Stimulated activated CD4-positive, alpha-beta T cell treated with anti-CD3 and anti-CD28 coated beads, Interleukin-15, amount 100 ng/mL, for 24 hours (primary cell): Measurements from ENCODE around the gene CD244.

Experiments used
- DNase-seq: peaks from one replicate; pipeline ENCODE4 v3.0.0-alpha.2; 2020

The CD244 gene

GRCh38 chr1:160844447-160845232, 18.0 kb downstream of the CD244 start:
- no peak for DNase-seq

DNA sequence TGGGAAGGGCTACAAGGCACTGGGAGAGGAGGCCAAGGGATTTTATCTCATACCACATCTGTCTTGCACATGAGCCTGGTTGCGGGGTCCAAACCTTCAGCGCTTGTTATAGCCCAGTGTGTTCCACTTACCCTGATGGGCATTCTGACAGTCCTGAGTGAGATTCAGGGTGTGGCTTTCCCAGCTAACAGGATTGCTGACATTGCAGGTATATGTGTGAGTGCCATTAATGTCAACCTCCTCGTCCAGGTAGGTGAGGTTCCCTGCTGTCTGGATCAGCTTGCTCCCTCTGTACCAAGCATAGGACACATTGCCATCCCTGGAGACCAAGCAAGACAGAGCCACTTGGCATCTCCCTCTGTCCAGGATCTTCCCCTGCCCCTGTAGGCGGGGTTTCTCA, 21.6 kb downstream of the CD244 start:
- no peak for DNase-seq

- DNase-seq = no peak
These were observed 22.9 kb downstream of the CD244 start for GRCh38 chr1:160839746-160840145.

- no peak for DNase-seq
These were observed 23.8 kb downstream of the CD244 start for GRCh38 chr1:160838888-160839287.

GRCh38 chr1:160837558-160838205, 25.0 kb downstream of the CD244 start:
- peak; percentile 81 for DNase-seq

DNA sequence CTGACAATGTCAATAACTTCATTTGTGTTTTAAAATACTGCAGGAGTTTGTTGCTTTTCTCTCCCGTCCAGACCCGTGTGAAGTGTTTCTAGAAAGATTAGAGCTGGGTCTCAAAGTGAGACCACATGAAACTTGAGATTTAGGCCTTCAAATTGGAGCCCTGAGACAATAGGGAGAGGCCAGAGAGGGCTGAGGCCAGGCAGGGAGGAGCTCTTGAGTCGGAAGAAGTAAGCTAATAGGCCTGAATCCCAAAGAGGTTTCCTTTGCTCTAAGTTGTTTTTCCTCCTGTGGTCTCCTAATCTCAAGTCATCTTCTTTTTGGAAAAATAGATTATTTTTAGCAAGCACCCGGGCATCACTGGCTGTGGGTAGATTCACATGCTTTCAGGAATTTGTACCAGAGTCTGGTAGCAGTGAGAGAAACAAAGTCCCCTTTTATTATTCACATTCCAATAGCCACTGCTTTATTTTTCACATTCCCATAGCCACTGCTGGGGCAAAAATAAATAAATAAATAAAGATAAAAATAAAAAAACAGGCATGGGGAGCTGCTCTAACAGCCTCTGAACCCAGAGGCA, 25.6 kb downstream of the CD244 start:
- no peak for DNase-seq

DNA sequence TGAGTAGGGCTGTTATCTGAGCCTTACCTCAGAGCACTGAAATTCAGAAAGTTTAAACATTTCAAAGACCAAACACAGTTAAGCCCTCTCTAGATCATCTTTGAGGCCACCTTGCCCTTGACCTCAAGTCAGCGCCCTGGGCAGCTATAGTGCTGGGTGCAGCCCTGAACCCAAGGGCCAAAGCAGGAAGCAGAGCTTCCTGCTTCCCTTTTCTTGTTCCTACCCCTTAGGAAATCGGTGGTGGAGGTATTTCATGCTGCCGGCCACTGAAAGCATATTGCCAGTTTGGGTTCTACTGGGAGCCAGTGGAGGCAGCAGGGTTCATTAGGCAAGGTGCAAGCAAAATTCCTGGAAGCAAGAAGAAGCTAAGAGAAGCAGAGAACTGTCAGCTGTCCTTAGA, 26.1 kb downstream of the CD244 start:
- no peak for DNase-seq

DNA sequence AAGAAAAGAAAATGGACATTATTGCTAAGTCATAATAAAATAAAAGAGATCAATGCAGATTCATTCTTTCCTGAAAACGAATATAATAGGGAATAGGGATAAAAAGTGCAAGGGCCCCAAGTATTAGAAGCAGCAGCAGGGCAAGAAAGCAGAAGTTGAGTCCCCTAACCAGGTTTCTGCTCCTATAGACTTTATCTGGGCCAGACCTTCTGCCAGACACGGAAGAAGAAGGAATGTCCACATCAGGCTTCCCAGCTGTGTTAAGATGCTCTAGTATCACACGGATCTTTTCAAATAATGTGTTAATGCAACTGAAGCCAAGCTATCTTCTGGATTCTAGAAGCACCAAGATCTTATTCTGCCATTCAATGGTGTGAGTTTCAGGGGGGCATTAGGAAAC, 26.9 kb downstream of the CD244 start:
- no peak for DNase-seq

DNA sequence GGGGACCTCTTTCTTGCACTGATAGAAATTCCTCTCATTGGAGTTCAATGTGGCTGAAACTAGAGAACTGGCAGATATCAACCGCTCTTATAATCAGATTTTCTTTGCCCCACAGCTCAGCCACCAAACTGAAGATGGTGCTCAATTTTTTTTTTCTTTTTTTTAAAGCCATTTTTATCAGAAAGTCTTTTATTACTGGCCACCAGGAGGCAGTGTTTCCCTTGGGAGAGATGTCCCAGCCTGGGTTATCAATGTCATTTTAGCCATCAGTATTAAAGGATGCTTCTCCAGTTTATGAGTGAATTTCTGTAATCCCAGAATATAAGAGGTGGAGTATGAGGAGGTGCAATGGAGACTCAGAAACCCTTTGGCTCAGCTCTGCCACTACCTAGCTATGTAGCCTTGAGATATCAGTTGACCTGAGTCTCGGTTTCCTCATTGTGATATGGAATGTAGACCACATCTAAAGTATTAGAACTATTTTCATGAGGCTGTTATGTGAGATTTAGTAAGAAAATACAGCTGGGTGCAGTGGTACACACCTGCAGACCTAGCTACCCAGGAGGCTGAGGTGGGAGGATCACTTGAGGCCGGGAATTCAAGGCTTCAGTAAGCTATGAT, 27.6 kb downstream of the CD244 start:
- peak; percentile 39 for DNase-seq

GRCh38 chr1:160830321-160831153, 32.1 kb downstream of the CD244 start:
- DNase-seq = peak; percentile 86

GRCh38 chr1:160829766-160830165, 32.9 kb downstream of the CD244 start:
- DNase-seq = no peak

GRCh38 chr1:160827418-160827817, 35.3 kb downstream of the CD244 start:
- DNase-seq = no peak

GRCh38 chr1:160826546-160826945, 36.1 kb downstream of the CD244 start:
- DNase-seq = no peak

- no peak for DNase-seq
These were observed 39.4 kb downstream of the CD244 start for GRCh38 chr1:160823296-160823695.

DNA sequence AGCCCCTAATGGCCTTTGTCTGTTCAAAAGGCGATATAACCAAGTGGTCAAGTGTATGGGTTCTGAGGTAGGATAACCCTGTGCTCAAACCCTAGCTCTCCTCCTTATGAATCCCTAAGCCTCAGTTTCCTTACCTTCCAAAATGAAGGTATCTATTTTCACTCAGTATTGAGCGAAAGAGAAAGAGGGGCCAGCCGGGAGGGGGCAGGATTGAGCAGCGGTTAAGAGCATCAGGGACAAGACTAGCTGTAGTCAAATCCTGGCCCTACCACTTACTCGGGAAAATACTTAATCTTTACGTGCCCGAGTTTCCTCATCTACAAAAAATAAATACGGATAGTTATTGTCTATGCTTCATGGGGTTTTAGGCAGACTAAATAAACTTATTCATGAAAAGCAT, 41.1 kb downstream of the CD244 start:
- no peak for DNase-seq

GRCh38 chr1:160819186-160819585, 43.5 kb downstream of the CD244 start:
- no peak for DNase-seq

GRCh38 chr1:160818207-160818937, 44.3 kb downstream of the CD244 start:
- DNase-seq = no peak

GRCh38 chr1:160814856-160815255, 47.8 kb downstream of the CD244 start:
- no peak for DNase-seq

DNA sequence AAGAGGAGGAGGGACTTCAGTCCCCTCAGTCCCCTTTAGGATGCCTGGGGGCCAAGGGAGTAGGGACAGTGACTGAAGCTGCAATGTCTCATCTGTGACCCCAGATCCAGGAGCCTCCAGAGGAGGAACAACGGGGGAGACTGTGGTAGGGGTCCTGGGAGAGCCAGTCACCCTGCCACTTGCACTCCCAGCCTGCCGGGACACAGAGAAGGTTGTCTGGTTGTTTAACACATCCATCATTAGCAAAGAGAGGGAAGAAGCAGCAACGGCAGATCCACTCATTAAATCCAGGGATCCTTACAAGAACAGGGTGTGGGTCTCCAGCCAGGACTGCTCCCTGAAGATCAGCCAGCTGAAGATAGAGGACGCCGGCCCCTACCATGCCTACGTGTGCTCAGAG, 48.4 kb downstream of the CD244 start:
- no peak for DNase-seq

DNA sequence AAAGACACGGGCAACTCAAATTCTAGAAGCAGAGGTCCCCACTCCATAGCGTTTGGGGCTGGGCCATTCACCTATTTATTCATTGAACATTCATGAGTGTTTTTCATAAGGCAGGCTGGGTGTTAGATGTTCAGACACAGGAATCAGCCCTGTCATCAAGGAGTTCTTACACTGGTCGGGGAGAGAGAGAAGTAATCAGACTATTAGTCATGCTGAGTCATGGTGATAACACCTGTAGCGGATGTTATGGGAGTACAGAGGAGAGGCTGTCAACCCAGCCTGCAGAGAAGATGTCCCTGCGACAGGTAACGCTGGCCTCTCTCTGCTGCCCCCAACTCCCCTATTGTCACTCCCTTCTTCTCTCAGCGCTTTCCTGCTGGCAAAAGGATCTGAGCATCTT, 49.5 kb downstream of the CD244 start:
- no peak for DNase-seq

- no peak for DNase-seq
These were observed 51.5 kb downstream of the CD244 start for GRCh38 chr1:160811147-160811546.

GRCh38 chr1:160810486-160810885, 52.2 kb downstream of the CD244 start:
- DNase-seq = no peak
